ENCODE data around the gene PODXL.

GRCh38 chr7:131538071-131538812 lies 18.2 kb downstream of the PODXL start:
- TF ChIP-seq CTCF (IDR thresholded peaks at IDR 0.05) (no peak), POLR2A (IDR thresholded peaks at IDR 0.05) (no peak)

Data from testis (tissue), 2 donors.